GM13976 (cell line): ENCODE data around the gene ELP4.
A peak's percentile ranks its signal among the peaks of the same experiment; 100 is the strongest.

Source experiments
- DNase-seq: peaks from one replicate; pipeline ENCODE4 v3.0.0; 2012; ENCODE audit warnings: low spot score
- in situ Hi-C: fragments of 300-500 bp; cut with MboI; formaldehyde crosslinking; loops from one replicate; pipeline ENCODE4 v1.12.0; 2022; ENCODE audit warnings: low sequenced_read_pairs, mixed read lengths, inconsistent platforms; ENCODE audit not compliant: unreplicated experiment
- TF ChIP-seq, protein P1 (sequence below): IDR thresholded peaks from 2 replicates; pipeline ENCODE4 v1.5.1; 2012; ENCODE audit warnings: borderline replicate concordance, mild to moderate bottlenecking; ENCODE audit not compliant: insufficient read depth; ENCODE audit errors: extremely low read depth, missing control alignments, control extremely low read depth

ELP4 gene

DNA sequence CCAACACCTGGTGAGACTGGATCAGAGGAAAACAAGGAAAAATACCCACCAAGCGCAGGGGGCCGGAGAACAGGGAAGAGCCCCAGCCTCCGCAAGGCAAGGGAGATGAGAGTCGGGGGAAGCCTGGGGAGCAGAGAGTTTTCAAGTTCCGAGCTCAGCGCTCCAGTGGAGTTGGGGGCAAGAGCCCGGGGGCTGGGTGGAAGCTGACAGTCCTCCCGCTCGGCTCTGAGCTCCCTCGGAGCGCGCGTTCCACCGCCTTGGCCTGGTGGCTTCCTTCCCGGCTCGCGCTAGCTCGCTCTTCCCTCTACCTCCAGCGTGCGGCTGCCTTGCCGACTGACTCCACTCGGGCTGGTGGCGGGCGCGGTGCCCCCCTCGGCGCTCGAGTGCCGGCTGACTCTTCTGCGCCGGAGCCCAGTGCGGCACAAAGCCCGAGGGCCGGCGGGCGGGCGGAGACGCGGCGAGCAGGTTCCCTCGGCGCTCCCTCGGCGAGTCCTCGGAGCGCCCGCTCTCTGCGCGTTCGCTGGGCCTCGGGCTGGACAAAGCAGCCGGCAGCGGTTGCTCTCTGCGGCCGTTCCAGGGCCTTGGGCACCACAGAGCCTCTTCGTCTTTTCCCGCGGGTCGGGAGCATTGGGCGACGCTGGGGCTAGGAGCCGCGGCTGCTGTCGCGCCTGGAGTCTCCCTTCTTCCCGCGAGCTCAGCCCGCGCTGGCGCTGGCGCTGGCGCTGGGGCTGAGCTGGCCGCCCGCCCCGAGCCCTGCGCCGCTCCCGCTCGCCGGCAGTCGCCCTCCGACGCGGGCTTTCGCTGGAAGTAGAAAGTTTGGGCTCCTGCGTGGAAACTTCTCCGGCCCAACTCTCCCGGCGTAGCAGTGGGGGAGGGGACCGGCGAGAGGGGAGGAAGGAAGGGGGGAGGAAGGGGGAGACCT, 300.6 kb downstream of the ELP4 start:
- peak; percentile 46 for DNase-seq
- TF ChIP-seq, protein P1, sequence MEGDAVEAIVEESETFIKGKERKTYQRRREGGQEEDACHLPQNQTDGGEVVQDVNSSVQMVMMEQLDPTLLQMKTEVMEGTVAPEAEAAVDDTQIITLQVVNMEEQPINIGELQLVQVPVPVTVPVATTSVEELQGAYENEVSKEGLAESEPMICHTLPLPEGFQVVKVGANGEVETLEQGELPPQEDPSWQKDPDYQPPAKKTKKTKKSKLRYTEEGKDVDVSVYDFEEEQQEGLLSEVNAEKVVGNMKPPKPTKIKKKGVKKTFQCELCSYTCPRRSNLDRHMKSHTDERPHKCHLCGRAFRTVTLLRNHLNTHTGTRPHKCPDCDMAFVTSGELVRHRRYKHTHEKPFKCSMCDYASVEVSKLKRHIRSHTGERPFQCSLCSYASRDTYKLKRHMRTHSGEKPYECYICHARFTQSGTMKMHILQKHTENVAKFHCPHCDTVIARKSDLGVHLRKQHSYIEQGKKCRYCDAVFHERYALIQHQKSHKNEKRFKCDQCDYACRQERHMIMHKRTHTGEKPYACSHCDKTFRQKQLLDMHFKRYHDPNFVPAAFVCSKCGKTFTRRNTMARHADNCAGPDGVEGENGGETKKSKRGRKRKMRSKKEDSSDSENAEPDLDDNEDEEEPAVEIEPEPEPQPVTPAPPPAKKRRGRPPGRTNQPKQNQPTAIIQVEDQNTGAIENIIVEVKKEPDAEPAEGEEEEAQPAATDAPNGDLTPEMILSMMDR = no peak
- in situ Hi-C loops = loop anchor here (10.0 kb wide), 1 partner anchor 435 kb away; no protein-coding TSS in a partner anchor

GRCh38 chr11:31810779-31811647, 301.4 kb downstream of the ELP4 start, which contains the start of gene PAX6:
Gene PAX6, minus strand, starts transcription at chr11:31811322. Its CDS starts 4,911 bp downstream, at chr11:31806411.
- TF ChIP-seq, protein P1 = no peak
- in situ Hi-C loops = no loop called here
- peak; percentile 79 for DNase-seq

DNA sequence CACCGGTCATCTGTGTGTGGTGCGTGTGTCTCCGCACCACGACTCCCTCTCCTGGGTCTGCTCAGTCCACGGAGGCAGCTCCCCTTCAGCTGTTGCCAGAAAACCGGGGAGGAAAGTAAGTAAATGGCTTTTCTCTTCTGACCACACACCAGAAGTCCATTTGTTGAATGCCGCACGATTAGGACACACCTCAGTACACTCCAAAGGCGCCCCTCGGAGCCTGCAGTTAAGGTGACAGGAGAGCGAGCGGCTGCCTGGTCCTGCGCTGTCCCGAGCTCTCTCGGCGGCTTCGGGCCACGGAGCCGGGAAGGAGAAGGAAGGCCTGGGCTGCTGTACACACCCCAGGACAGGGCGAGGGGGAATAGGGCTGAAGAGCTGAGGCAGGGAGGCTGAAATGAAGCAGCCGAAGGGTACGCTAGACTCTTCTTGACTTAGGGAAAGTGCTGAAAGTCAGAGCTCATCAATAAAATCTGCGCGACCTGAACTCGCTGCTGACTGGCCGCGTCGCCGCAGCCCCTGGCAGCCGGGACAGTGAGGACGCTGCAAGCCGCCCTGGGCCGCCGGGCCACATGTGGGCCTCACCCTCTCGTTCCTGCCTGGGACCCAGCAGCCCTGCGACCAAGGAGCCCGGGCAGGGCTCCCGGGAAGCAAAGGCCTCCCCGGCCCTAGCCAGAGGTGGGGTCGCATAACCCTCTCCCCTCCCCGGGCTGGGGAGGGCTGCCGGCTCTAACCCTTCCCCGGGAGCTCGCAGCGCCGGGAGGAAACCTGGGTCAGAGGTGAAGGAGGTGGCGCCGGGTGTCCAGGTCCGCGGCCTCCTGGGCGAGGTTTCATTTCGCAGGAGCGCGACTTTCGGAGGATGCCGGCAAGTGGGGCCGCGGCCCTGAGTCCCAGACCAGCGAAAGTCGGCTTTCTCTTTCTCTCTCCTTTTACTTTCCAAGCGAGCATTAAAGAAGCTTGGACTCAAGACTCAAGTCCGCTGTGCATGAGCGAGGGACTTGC, 303.1 kb downstream of the ELP4 start:
- TF ChIP-seq, protein P1 = no peak
- in situ Hi-C loops = no loop called here
- peak; percentile 48 for DNase-seq

DNA sequence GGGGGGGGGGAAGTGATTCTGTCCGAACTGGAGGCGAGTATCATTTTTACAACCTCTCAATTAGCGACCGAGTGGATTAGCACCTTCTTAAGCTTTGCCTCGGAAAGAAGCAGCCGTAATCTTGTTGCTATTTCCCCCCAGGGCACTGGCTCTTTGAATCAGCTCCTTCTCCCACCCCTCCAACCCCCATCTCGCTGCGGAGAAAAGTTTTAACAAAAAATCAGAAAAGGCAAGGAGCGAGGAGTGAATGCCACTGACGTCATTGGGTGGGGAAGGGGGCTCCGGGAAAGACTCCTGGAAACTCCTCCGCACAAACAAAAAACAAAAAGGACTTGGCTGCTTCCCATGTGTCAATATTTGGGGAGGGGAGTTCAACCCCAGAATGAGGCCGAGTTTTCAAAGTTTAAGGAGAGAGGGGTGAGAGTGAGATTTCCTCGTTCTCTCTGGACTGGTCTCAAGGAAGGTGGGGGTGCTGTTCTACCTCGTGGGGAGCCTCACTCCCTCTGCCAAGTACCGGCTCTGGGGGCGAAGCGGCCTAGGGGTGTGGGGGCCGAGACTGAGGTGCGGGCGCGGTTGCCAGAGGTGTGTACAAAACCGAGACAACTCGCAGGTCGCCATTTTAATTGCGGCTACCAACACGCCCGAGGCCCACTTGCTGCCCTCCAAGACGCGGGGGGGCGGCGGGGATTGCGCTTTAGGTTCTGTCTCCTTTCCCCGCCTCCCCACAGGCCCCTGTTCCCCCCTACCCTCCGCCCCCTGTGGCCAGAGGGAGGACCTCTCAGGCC, 304.0 kb downstream of the ELP4 start:
- DNase-seq = peak; percentile 41
- TF ChIP-seq, protein P1 = no peak
- in situ Hi-C loops = no loop called here

DNA sequence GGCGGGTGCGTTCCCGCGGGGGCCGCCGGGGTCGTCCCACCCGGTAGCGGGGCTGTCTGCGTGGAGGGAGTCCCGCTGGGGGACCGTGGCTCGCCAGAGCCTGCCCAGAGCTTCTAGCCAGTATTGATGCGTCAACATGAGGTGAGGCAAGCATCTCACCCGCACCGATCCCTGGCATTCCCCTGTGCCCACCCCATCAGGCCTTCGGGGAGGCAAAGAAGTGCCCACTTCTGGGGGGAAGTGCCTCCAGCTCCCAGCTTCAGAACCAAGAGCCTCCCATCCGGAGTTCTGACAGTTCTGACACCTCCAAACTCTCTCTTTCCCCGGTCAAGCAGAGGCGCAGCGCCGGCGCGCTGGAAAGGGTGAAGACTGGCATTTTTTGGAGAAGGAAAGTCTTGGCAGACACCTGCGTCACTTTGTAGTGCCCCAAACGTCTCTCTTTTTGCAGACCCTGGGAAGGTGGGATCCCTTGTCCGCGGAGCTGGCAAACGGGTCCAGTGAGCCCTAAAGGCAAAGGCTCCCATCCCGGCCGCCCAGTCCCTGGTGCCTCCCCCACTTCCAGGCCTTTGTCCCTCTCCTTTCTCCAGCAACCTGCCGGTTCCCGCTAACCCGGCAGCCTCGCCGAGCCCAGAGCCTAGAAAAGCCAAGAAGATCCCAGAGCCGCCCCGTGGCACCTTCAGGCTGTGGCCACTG, 304.8 kb downstream of the ELP4 start:
- TF ChIP-seq, protein P1 = no peak
- in situ Hi-C loops = no loop called here
- peak; percentile 37 for DNase-seq
